HepG2 (cell line): Measurements from ENCODE around the gene PRKCB. TPM values are rescaled to one million over a fixed set of nuclear protein-coding genes. Genes with fewer than 3 reads are reported as not detected.

ENCODE experiments used
- ATAC-seq: fragments of 200-7000 bp; cut with Tn5 transposase; 3 replicates; pipeline ENCODE4 v1.9.1; 2020; ENCODE audit warnings: mild to moderate bottlenecking, moderate library complexity
- BruUV-seq: library from RNA; stranded (reverse); fragments of 400-500 nt; replicated peaks from 2 replicates; lab custom pipeline; 2021; lab: Mats Ljungman, UMichigan
- CTCF ChIA-PET: fragments of 300-600 bp; formaldehyde crosslinking; extraction: SDS; loops from one replicate; lab custom pipeline; 2021; ENCODE audit warnings: low total read pairs, inconsistent platforms, low intra/inter-chr PET ratio; lab: Yijun Ruan, JAX
- POLR2A ChIA-PET: fragments of 350-600 bp; sonication (Branson Sonifier 250); formaldehyde crosslinking; loops from one replicate; lab custom pipeline; 2020; ENCODE audit warnings: antibody characterized with exemption, inconsistent platforms; lab: Yijun Ruan, JAX
- DNase-seq: peaks from one replicate; pipeline ENCODE4 v3.0.0-alpha.2; 2015; ENCODE audit warnings: low spot score
- FAIRE-seq: peaks from 3 replicates; lab custom pipeline; 2011; peaks lifted over from hg19 to GRCh38; lab: Jason Lieb, UNC
- H2AFZ ChIP-seq: one replicate; pipeline ENCODE4 v1.6.1; 2011; ENCODE audit warnings: low read length, inconsistent platforms
- H3K27ac ChIP-seq: fragments of 300-600 bp; 3 replicates; pipeline ENCODE4 v1.8.0; 2011; ENCODE audit warnings: mixed run types, mild to moderate bottlenecking, mixed read lengths, low read length, inconsistent platforms; ENCODE audit not compliant: insufficient read depth; ENCODE audit errors: extremely low read length
- H3K27me3 ChIP-seq, 2 experiments: fragments of 200-600 bp in 1 of 2; 2 replicates in 1 of 2; 3 replicates in 1 of 2; pipeline versions ENCODE4 v1.6.0 to v1.8.0; 2011; ENCODE audit warnings: low read length in 2 of 2, mild to moderate bottlenecking in 2 of 2, moderate library complexity in 2 of 2, inconsistent platforms in 1 of 2; ENCODE audit not compliant: insufficient read depth in 2 of 2, control insufficient read depth in 1 of 2
- H3K36me3 ChIP-seq, 2 experiments: fragments of 200-600 bp in 1 of 2; replicated peaks in 1 of 2; 2 replicates in 1 of 2; 3 replicates in 1 of 2; pipeline versions ENCODE4 v1.5.1 to v1.8.0; 2011; ENCODE audit warnings: low read length in 2 of 2, inconsistent platforms in 1 of 2; ENCODE audit not compliant: insufficient read depth in 2 of 2, control insufficient read depth in 1 of 2
- H3K4me1 ChIP-seq: 2 replicates; pipeline ENCODE4 v1.5.1; 2012; ENCODE audit warnings: low read length, inconsistent platforms; ENCODE audit not compliant: insufficient read depth
- H3K4me2 ChIP-seq: 2 replicates; pipeline ENCODE4 v1.6.0; 2011; ENCODE audit warnings: low read depth, low read length, inconsistent platforms
- H3K4me3 ChIP-seq, 3 experiments: fragments of 200-600 bp in 1 of 3; sonication (generic), shearing (Covaris generic) in 1 of 3; replicated peaks in 1 of 3; 2 replicates each; pipeline ENCODE4 v1.5.1; 2011 to 2016; ENCODE audit warnings: low read length in 3 of 3, inconsistent platforms in 2 of 3, low read depth in 2 of 3, mild to moderate bottlenecking in 2 of 3, control low read depth in 1 of 3, mixed read lengths in 1 of 3; ENCODE audit not compliant: insufficient read depth in 1 of 3
- H3K79me2 ChIP-seq: one replicate; pipeline ENCODE4 v1.6.1; 2011; ENCODE audit warnings: low read length, inconsistent platforms; ENCODE audit not compliant: insufficient read depth
- H3K9ac ChIP-seq: 2 replicates; pipeline ENCODE4 v1.6.0; 2011; ENCODE audit warnings: mild to moderate bottlenecking, low read depth, low read length, inconsistent platforms; ENCODE audit not compliant: insufficient read depth
- H3K9me3 ChIP-seq: 2 replicates; pipeline ENCODE4 v1.5.1; 2012; ENCODE audit warnings: mild to moderate bottlenecking, low read length
- H4K20me1 ChIP-seq: 2 replicates; pipeline ENCODE4 v1.6.0; 2011; ENCODE audit warnings: inconsistent platforms, mild to moderate bottlenecking, low read length, moderate library complexity; ENCODE audit not compliant: insufficient read depth
- E2F2 ChIP-seq: sonication (generic); formaldehyde crosslinking; IDR thresholded peaks from 2 replicates; pipeline ENCODE4 v1.4.0; 2020; ENCODE audit warnings: missing genetic modification reagents, borderline replicate concordance
- ELF4 ChIP-seq: sonication (generic); formaldehyde crosslinking; IDR thresholded peaks from 2 replicates; pipeline ENCODE4 v1.5.0; 2020; ENCODE audit warnings: missing genetic modification reagents, mild to moderate bottlenecking, moderate library complexity, borderline replicate concordance
- HNRNPK ChIP-seq: fragments of 200-400 bp; formaldehyde crosslinking; IDR thresholded peaks from 2 replicates; pipeline ENCODE4 v1.6.1; 2018; ENCODE audit warnings: low read length, low read depth, moderate library complexity, mild to moderate bottlenecking; ENCODE audit not compliant: poor library complexity, severe bottlenecking
- IRX3 ChIP-seq: sonication (generic); formaldehyde crosslinking; IDR thresholded peaks from 2 replicates; pipeline ENCODE4 v1.8.1; 2023; ENCODE audit warnings: mild to moderate bottlenecking, low read depth, missing genetic modification reagents, borderline replicate concordance
- JUNB ChIP-seq: sonication (generic); formaldehyde crosslinking; IDR thresholded peaks from 2 replicates; pipeline ENCODE4 v1.8.0; 2022; ENCODE audit warnings: missing genetic modification reagents, mild to moderate bottlenecking, borderline replicate concordance
- KAT8 ChIP-seq: IDR thresholded peaks from 2 replicates; pipeline ENCODE4 v1.6.1; 2016; ENCODE audit warnings: missing genetic modification reagents, missing compliant biosample characterization
- KDM3A ChIP-seq: IDR thresholded peaks from 2 replicates; pipeline ENCODE4 v1.6.1; 2018; ENCODE audit warnings: low read depth, missing compliant biosample characterization
- KLF9 ChIP-seq: IDR thresholded peaks from 2 replicates; pipeline ENCODE4 v1.6.1; 2016; ENCODE audit warnings: low read depth
- LBX2 ChIP-seq: sonication (generic); formaldehyde crosslinking; IDR thresholded peaks from 2 replicates; pipeline ENCODE4 v1.5.0; 2020; ENCODE audit warnings: missing genetic modification reagents, mild to moderate bottlenecking, borderline replicate concordance
- NFKB2 ChIP-seq: sonication (generic); formaldehyde crosslinking; IDR thresholded peaks from 2 replicates; pipeline ENCODE4 v1.4.0; 2020; ENCODE audit warnings: missing genetic modification reagents, borderline replicate concordance
- TFAP4 ChIP-seq: sonication (generic); IDR thresholded peaks from 2 replicates; pipeline ENCODE4 v1.6.1; 2016; ENCODE audit warnings: low read depth, borderline replicate concordance
- ZNF121 ChIP-seq: sonication (generic); formaldehyde crosslinking; IDR thresholded peaks from 2 replicates; pipeline ENCODE4 v1.5.0; 2020; ENCODE audit warnings: mild to moderate bottlenecking, missing genetic modification reagents
- ZNF567 ChIP-seq: sonication (generic); formaldehyde crosslinking; IDR thresholded peaks from 2 replicates; pipeline ENCODE4 v1.8.1; 2023; ENCODE audit warnings: mild to moderate bottlenecking, missing genetic modification reagents, borderline replicate concordance
- WGBS: methylation state at CpG from one replicate; pipeline ENCODE4 v1.1.6; 2017; ENCODE audit warnings: low lambda C conversion rate; 5-methylcytosine and 5-hydroxymethylcytosine counted together
- in situ Hi-C: cut with HindIII; loops from 2 replicates; pipeline ENCODE4 v1.10.0; 2017; ENCODE audit warnings: low pct_unique_long_range_greater_than_20kb; ENCODE audit not compliant: extremely low pct_ligation_motif_present
- intact Hi-C: fragments of 100-400 bp; cut with micrococcal nuclease; formaldehyde crosslinking; loops from one replicate; pipeline ENCODE4 v1.10.0; 2022; ENCODE audit not compliant: unreplicated experiment
- polyA plus RNA-seq, 8 experiments: library from polyadenylated mRNA; depleted of rRNA in 3 of 8; stranded (reverse) in 7 of 8; unstranded in 1 of 8; fragments of >200 nt; fragmentation: Illumina TruSeq in 4 of 8; extraction: Trizol in 4 of 8; gene quantifications; 2 replicates each; pipeline versions ENCODE4 v1.2.1 to v1.2.3, GENCODE V29; 2011 to 2016; ENCODE audit warnings: low read depth in 4 of 8, missing spikeins in 1 of 8, mixed read lengths in 1 of 8; ENCODE audit not compliant: insufficient read depth in 1 of 8
- total RNA-seq, 5 experiments: library from RNA; depleted of rRNA; stranded (reverse); fragments of >200 nt; fragmentation: Illumina TruSeq; extraction: Trizol; gene quantifications; 2 replicates each; pipeline ENCODE4 v1.2.3, GENCODE V29; 2016; ENCODE audit warnings: low read depth in 1 of 5
- TF ChIP-seq, protein P1 (sequence below): sonication (generic); formaldehyde crosslinking; IDR thresholded peaks from 2 replicates; pipeline ENCODE4 v1.8.1; 2022; ENCODE audit warnings: mild to moderate bottlenecking, missing genetic modification reagents
- TF ChIP-seq, protein P2 (sequence below): sonication (generic); formaldehyde crosslinking; IDR thresholded peaks from 2 replicates; pipeline ENCODE4 v1.8.1; 2023; ENCODE audit warnings: missing genetic modification reagents, inconsistent platforms, borderline replicate concordance

PRKCB gene
- total and polyA plus RNA-seq, 2 of the 13 experiments (the other 11 are each of a cell fraction or from before 2014, with no cell fraction given): 0.01 TPM; not detected in 1

DNA sequence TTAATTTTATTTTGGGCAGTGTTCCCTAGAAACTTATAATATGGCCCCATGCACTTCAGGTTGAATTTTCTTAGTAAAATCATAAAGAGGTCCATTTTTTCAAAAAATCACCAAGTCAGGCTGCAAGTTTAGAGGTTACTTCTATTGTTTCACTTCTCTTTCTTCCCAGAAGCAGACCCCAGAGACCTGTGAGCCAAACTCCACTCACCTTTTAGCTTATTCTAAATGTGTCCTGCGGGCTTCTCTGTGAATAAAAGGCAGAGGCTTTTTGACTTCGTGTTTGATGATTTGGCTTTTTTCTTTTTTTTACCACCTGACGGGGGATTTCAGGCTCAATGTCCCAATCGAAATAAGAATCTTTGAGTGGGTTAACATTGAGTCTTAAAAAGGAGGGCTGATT lies 7.4 kb downstream of the PRKCB start (continued):
- TF ChIP-seq LBX2 (CRISPR knock-in tag) (no peak), ZNF121 (CRISPR knock-in tag) (no peak)
- TF ChIP-seq, protein P1, sequence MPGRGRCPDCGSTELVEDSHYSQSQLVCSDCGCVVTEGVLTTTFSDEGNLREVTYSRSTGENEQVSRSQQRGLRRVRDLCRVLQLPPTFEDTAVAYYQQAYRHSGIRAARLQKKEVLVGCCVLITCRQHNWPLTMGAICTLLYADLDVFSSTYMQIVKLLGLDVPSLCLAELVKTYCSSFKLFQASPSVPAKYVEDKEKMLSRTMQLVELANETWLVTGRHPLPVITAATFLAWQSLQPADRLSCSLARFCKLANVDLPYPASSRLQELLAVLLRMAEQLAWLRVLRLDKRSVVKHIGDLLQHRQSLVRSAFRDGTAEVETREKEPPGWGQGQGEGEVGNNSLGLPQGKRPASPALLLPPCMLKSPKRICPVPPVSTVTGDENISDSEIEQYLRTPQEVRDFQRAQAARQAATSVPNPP: no peak
- TF ChIP-seq, all 625 proteins: peak for 0

- H4K20me1 ChIP-seq: no peaks in the 10 kb centered on the region
- in situ Hi-C loops (no loop called here), intact Hi-C loops (no loop called here)
- H3K4me1 ChIP-seq: no peaks in the 10 kb centered on the region
- DNase-seq: no peak
- no TSS peak for BruUV-seq
- H3K27me3 ChIP-seq: peaks cover 1 to 5% of the 10 kb centered on the region in 2 experiments; a peak in 2 of 5 replicates
- H3K9me3 ChIP-seq: no peaks in the 10 kb centered on the region
- POLR2A ChIA-PET: no interaction called here
- H3K79me2 ChIP-seq: no peaks in the 10 kb centered on the region
- H3K27ac ChIP-seq: no peak overlapping the region
- FAIRE-seq: no peak
- WGBS: 2% methylated on average over 3 of the region's 3 CpGs
- ATAC-seq: no peak
- no peak overlapping the region for H3K9ac ChIP-seq
- H2AFZ ChIP-seq: no peak overlapping the region
- no peaks in the 10 kb centered on the region for H3K36me3 ChIP-seq
- CTCF ChIA-PET: no interaction called here
- H3K4me2 ChIP-seq: no peak overlapping the region
- H3K4me3 ChIP-seq: no peak overlapping the region
- TF ChIP-seq E2F2 (CRISPR knock-in tag) (no peak), NFKB2 (CRISPR knock-in tag) (no peak), TFAP4 (no peak), KDM3A (no peak), ZNF567 (CRISPR knock-in tag) (no peak), KLF9 (CRISPR knock-in tag) (no peak), ELF4 (CRISPR knock-in tag) (no peak), KAT8 (CRISPR knock-in tag) (no peak), LBX2 (CRISPR knock-in tag) (no peak), JUNB (CRISPR knock-in tag) (no peak), HNRNPK (no peak), IRX3 (CRISPR knock-in tag) (no peak)
- TF ChIP-seq, protein P2, sequence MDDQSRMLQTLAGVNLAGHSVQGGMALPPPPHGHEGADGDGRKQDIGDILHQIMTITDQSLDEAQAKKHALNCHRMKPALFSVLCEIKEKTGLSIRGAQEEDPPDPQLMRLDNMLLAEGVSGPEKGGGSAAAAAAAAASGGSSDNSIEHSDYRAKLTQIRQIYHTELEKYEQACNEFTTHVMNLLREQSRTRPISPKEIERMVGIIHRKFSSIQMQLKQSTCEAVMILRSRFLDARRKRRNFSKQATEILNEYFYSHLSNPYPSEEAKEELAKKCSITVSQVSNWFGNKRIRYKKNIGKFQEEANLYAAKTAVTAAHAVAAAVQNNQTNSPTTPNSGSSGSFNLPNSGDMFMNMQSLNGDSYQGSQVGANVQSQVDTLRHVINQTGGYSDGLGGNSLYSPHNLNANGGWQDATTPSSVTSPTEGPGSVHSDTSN (CRISPR knock-in tag): no peak
These were observed 11.5 kb downstream of the PRKCB start for GRCh38 chr16:23847251-23847650.
